HepG2 (cell line): ENCODE measurements around the gene TMTC4. TPM values are rescaled to one million over a fixed set of nuclear protein-coding genes. Genes with fewer than 3 reads are reported as not detected.

Experiments used
- ATAC-seq: fragments of 200-7000 bp; cut with Tn5 transposase; 3 replicates; pipeline ENCODE4 v1.9.1; 2020; ENCODE audit warnings: mild to moderate bottlenecking, moderate library complexity
- BruUV-seq: library from RNA; stranded (reverse); fragments of 400-500 nt; replicated peaks from 2 replicates; lab custom pipeline; 2021; lab: Mats Ljungman, UMichigan
- CTCF ChIA-PET: fragments of 300-600 bp; formaldehyde crosslinking; extraction: SDS; loops from one replicate; lab custom pipeline; 2021; ENCODE audit warnings: low total read pairs, inconsistent platforms, low intra/inter-chr PET ratio; lab: Yijun Ruan, JAX
- POLR2A ChIA-PET: fragments of 350-600 bp; sonication (Branson Sonifier 250); formaldehyde crosslinking; loops from one replicate; lab custom pipeline; 2020; ENCODE audit warnings: antibody characterized with exemption, inconsistent platforms; lab: Yijun Ruan, JAX
- DNase-seq: peaks from one replicate; pipeline ENCODE4 v3.0.0-alpha.2; 2015; ENCODE audit warnings: low spot score
- FAIRE-seq: peaks from 3 replicates; lab custom pipeline; 2011; peaks lifted over from hg19 to GRCh38; lab: Jason Lieb, UNC
- H2AFZ ChIP-seq: one replicate; pipeline ENCODE4 v1.6.1; 2011; ENCODE audit warnings: low read length, inconsistent platforms
- H3K27ac ChIP-seq: fragments of 300-600 bp; 3 replicates; pipeline ENCODE4 v1.8.0; 2011; ENCODE audit warnings: mixed run types, mild to moderate bottlenecking, mixed read lengths, low read length, inconsistent platforms; ENCODE audit not compliant: insufficient read depth; ENCODE audit errors: extremely low read length
- H3K27me3 ChIP-seq, 2 experiments: fragments of 200-600 bp in 1 of 2; 2 replicates in 1 of 2; 3 replicates in 1 of 2; pipeline versions ENCODE4 v1.6.0 to v1.8.0; 2011; ENCODE audit warnings: low read length in 2 of 2, mild to moderate bottlenecking in 2 of 2, moderate library complexity in 2 of 2, inconsistent platforms in 1 of 2; ENCODE audit not compliant: insufficient read depth in 2 of 2, control insufficient read depth in 1 of 2
- H3K36me3 ChIP-seq, 2 experiments: fragments of 200-600 bp in 1 of 2; replicated peaks in 1 of 2; 2 replicates in 1 of 2; 3 replicates in 1 of 2; pipeline versions ENCODE4 v1.5.1 to v1.8.0; 2011; ENCODE audit warnings: low read length in 2 of 2, inconsistent platforms in 1 of 2; ENCODE audit not compliant: insufficient read depth in 2 of 2, control insufficient read depth in 1 of 2
- H3K4me1 ChIP-seq: 2 replicates; pipeline ENCODE4 v1.5.1; 2012; ENCODE audit warnings: low read length, inconsistent platforms; ENCODE audit not compliant: insufficient read depth
- H3K4me2 ChIP-seq: 2 replicates; pipeline ENCODE4 v1.6.0; 2011; ENCODE audit warnings: low read depth, low read length, inconsistent platforms
- H3K4me3 ChIP-seq, 3 experiments: fragments of 200-600 bp in 1 of 3; sonication (generic), shearing (Covaris generic) in 1 of 3; replicated peaks in 1 of 3; 2 replicates each; pipeline ENCODE4 v1.5.1; 2011 to 2016; ENCODE audit warnings: low read length in 3 of 3, inconsistent platforms in 2 of 3, low read depth in 2 of 3, mild to moderate bottlenecking in 2 of 3, control low read depth in 1 of 3, mixed read lengths in 1 of 3; ENCODE audit not compliant: insufficient read depth in 1 of 3
- H3K79me2 ChIP-seq: one replicate; pipeline ENCODE4 v1.6.1; 2011; ENCODE audit warnings: low read length, inconsistent platforms; ENCODE audit not compliant: insufficient read depth
- H3K9ac ChIP-seq: 2 replicates; pipeline ENCODE4 v1.6.0; 2011; ENCODE audit warnings: mild to moderate bottlenecking, low read depth, low read length, inconsistent platforms; ENCODE audit not compliant: insufficient read depth
- H3K9me3 ChIP-seq: 2 replicates; pipeline ENCODE4 v1.5.1; 2012; ENCODE audit warnings: mild to moderate bottlenecking, low read length
- H4K20me1 ChIP-seq: 2 replicates; pipeline ENCODE4 v1.6.0; 2011; ENCODE audit warnings: inconsistent platforms, mild to moderate bottlenecking, low read length, moderate library complexity; ENCODE audit not compliant: insufficient read depth
- TIGD3 ChIP-seq: sonication (generic); formaldehyde crosslinking; IDR thresholded peaks from 2 replicates; pipeline ENCODE4 v1.5.1; 2020; ENCODE audit warnings: mild to moderate bottlenecking, missing genetic modification reagents, borderline replicate concordance
- UBTF ChIP-seq: sonication (generic); formaldehyde crosslinking; IDR thresholded peaks from 2 replicates; pipeline ENCODE4 v1.4.0; 2020; ENCODE audit warnings: mild to moderate bottlenecking, missing genetic modification reagents
- ZNF33A ChIP-seq: sonication (generic); formaldehyde crosslinking; IDR thresholded peaks from 2 replicates; pipeline ENCODE4 v1.5.1; 2020; ENCODE audit warnings: missing genetic modification reagents, mild to moderate bottlenecking, moderate library complexity, borderline replicate concordance
- WGBS: methylation state at CpG from one replicate; pipeline ENCODE4 v1.1.6; 2017; ENCODE audit warnings: low lambda C conversion rate; 5-methylcytosine and 5-hydroxymethylcytosine counted together
- in situ Hi-C: cut with HindIII; loops from 2 replicates; pipeline ENCODE4 v1.10.0; 2017; ENCODE audit warnings: low pct_unique_long_range_greater_than_20kb; ENCODE audit not compliant: extremely low pct_ligation_motif_present
- intact Hi-C: fragments of 100-400 bp; cut with micrococcal nuclease; formaldehyde crosslinking; loops from one replicate; pipeline ENCODE4 v1.10.0; 2022; ENCODE audit not compliant: unreplicated experiment
- polyA plus RNA-seq, 8 experiments: library from polyadenylated mRNA; depleted of rRNA in 3 of 8; stranded (reverse) in 7 of 8; unstranded in 1 of 8; fragments of >200 nt; fragmentation: Illumina TruSeq in 4 of 8; extraction: Trizol in 4 of 8; gene quantifications; 2 replicates each; pipeline versions ENCODE4 v1.2.1 to v1.2.3, GENCODE V29; 2011 to 2016; ENCODE audit warnings: low read depth in 4 of 8, missing spikeins in 1 of 8, mixed read lengths in 1 of 8; ENCODE audit not compliant: insufficient read depth in 1 of 8
- total RNA-seq, 5 experiments: library from RNA; depleted of rRNA; stranded (reverse); fragments of >200 nt; fragmentation: Illumina TruSeq; extraction: Trizol; gene quantifications; 2 replicates each; pipeline ENCODE4 v1.2.3, GENCODE V29; 2016; ENCODE audit warnings: low read depth in 1 of 5

TMTC4 gene
- total and polyA plus RNA-seq, 2 of the 13 experiments (the other 11 are each of a cell fraction or from before 2014, with no cell fraction given) = 16.0 to 22.6 TPM

GRCh38 chr13:100560498-100561157 lies 114.0 kb downstream of the TMTC4 start:
- in situ Hi-C loops = no loop called here
- POLR2A ChIA-PET = no interaction called here

More at GRCh38 chr13:100560498-100561157, 114.0 kb downstream of the TMTC4 start:
- WGBS = 91% methylated on average over 15 of the region's 15 CpGs
- Histone ChIP-seq H3K36me3 (no peaks in the 10 kb centered on the region), H3K4me1 (peaks cover 59% of the 10 kb centered on the region), H3K9me3 (no peaks in the 10 kb centered on the region), H2AFZ (no peak overlapping the region), H4K20me1 (no peaks in the 10 kb centered on the region), H3K4me2 (no peak overlapping the region), H3K79me2 (no peaks in the 10 kb centered on the region), H3K27ac (no peak overlapping the region), H3K27me3 (no peaks in the 10 kb centered on the region), H3K4me3 (no peak overlapping the region), H3K9ac (no peak overlapping the region)
- TF ChIP-seq UBTF (CRISPR knock-in tag) = no peak
- TF ChIP-seq ZNF33A (CRISPR knock-in tag) = no peak
- no peak for TF ChIP-seq TIGD3
- FAIRE-seq = no peak
- intact Hi-C loops = no loop called here
- CTCF ChIA-PET = no interaction called here
- BruUV-seq = no TSS peak
- DNase-seq = no peak
- no peak for ATAC-seq
